ENCODE results near the gene VAV2.

The VAV2 gene

GRCh38 chr9:133875131-133875530 is 117.0 kb downstream of the VAV2 start:
- Histone ChIP-seq H3K27me3 (ENCODE audit: low read length) (no peaks in the 10 kb centered on the region), H3F3A (ENCODE audit: insufficient read depth) (no peaks in the 10 kb centered on the region), H3K27ac (ENCODE audit: low read depth, low read length) (no peak overlapping the region), H3K4me2 (ENCODE audit: low read depth, low read length, poor library complexity, severe bottlenecking) (no peak overlapping the region), H3K79me2 (ENCODE audit: insufficient read depth, low read length) (peaks cover 52% of the 10 kb centered on the region), H3K36me3 (ENCODE audit: low read length) (no peaks in the 10 kb centered on the region), H3K9me2 (replicated peaks; ENCODE audit: insufficient read depth, low read length) (no peaks in the 10 kb centered on the region), H3K9me3 (ENCODE audit: insufficient read depth, low read length) (no peaks in the 10 kb centered on the region), H2AFZ (ENCODE audit: low read depth, low read length, severe bottlenecking) (no peak overlapping the region), H4K20me1 (ENCODE audit: low read depth, low read length) (no peaks in the 10 kb centered on the region; the same call in 1 of the 2 replicates), H3K9ac (ENCODE audit: low read length) (no peak overlapping the region), H3K4me3 (ENCODE audit: insufficient read depth, low read length, poor library complexity, severe bottlenecking) (no peak overlapping the region)
- TF ChIP-seq CTCF (IDR thresholded peaks at IDR 0.05; ENCODE audit: insufficient read depth, low read length, poor library complexity, severe bottlenecking) = no peak
- no peak for TF ChIP-seq EZH2phosphoT487 (conservative IDR thresholded peaks at IDR 0.05; ENCODE audit: low read length)

GRCh38 chr9:133874659-133875058 is 117.5 kb downstream of the VAV2 start:
- Histone ChIP-seq H3K4me2 (ENCODE audit: low read depth, low read length, poor library complexity, severe bottlenecking) (no peak overlapping the region), H3K27ac (ENCODE audit: low read depth, low read length) (no peak overlapping the region), H2AFZ (ENCODE audit: low read depth, low read length, severe bottlenecking) (no peak overlapping the region), H3K9me3 (ENCODE audit: insufficient read depth, low read length) (no peaks in the 10 kb centered on the region), H3K9ac (ENCODE audit: low read length) (no peak overlapping the region), H3K4me3 (ENCODE audit: insufficient read depth, low read length, poor library complexity, severe bottlenecking) (no peak overlapping the region), H4K20me1 (ENCODE audit: low read depth, low read length) (no peaks in the 10 kb centered on the region; the same call in 1 of the 2 replicates), H3K27me3 (ENCODE audit: low read length) (no peaks in the 10 kb centered on the region), H3K36me3 (ENCODE audit: low read length) (no peaks in the 10 kb centered on the region), H3K9me2 (replicated peaks; ENCODE audit: insufficient read depth, low read length) (no peaks in the 10 kb centered on the region), H3K79me2 (ENCODE audit: insufficient read depth, low read length) (peaks cover 57% of the 10 kb centered on the region), H3F3A (ENCODE audit: insufficient read depth) (no peaks in the 10 kb centered on the region)
- TF ChIP-seq EZH2phosphoT487 (conservative IDR thresholded peaks at IDR 0.05; ENCODE audit: low read length) (no peak), CTCF (IDR thresholded peaks at IDR 0.05; ENCODE audit: insufficient read depth, low read length, poor library complexity, severe bottlenecking) (no peak)

GRCh38 chr9:133874060-133874657 is 118.0 kb downstream of the VAV2 start:
- Histone ChIP-seq H3K79me2 (ENCODE audit: insufficient read depth, low read length) (peaks cover 60% of the 10 kb centered on the region), H3K9me2 (replicated peaks; ENCODE audit: insufficient read depth, low read length) (no peaks in the 10 kb centered on the region), H4K20me1 (ENCODE audit: low read depth, low read length) (no peaks in the 10 kb centered on the region; the same call in 1 of the 2 replicates), H3K4me2 (ENCODE audit: low read depth, low read length, poor library complexity, severe bottlenecking) (no peak overlapping the region), H3K36me3 (ENCODE audit: low read length) (no peaks in the 10 kb centered on the region), H2AFZ (ENCODE audit: low read depth, low read length, severe bottlenecking) (no peak overlapping the region), H3K9me3 (ENCODE audit: insufficient read depth, low read length) (no peaks in the 10 kb centered on the region), H3F3A (ENCODE audit: insufficient read depth) (no peaks in the 10 kb centered on the region), H3K9ac (ENCODE audit: low read length) (no peak overlapping the region), H3K27ac (ENCODE audit: low read depth, low read length) (no peak overlapping the region), H3K27me3 (ENCODE audit: low read length) (no peaks in the 10 kb centered on the region), H3K4me3 (ENCODE audit: insufficient read depth, low read length, poor library complexity, severe bottlenecking) (no peak overlapping the region)
- TF ChIP-seq CTCF (IDR thresholded peaks at IDR 0.05; ENCODE audit: insufficient read depth, low read length, poor library complexity, severe bottlenecking) (no peak), EZH2phosphoT487 (conservative IDR thresholded peaks at IDR 0.05; ENCODE audit: low read length) (no peak)
